Spleen (tissue), 7 donors: ENCODE results near the gene ELFN1.

Experiments
- POLR2A ChIP-seq, 3 donors: fragments of 450-650 bp; IDR thresholded peaks; one replicate each; pipeline ENCODE4 v1.5.1; 2017; ENCODE audit warnings: antibody characterized with exemption in 3 of 3, mild to moderate bottlenecking in 1 of 3
- TF ChIP-seq, protein P1 (sequence below), 11 experiments: fragments of 200-600 bp in 7 of 11; fragments of 450-650 bp in 4 of 11; sonication (generic) in 4 of 11; IDR thresholded peaks in 8 of 11; conservative IDR thresholded peaks in 3 of 11; 1 replicate in 7 of 11; 2 replicates in 4 of 11; pipeline versions ENCODE4 v1.4.0 to v1.8.0; 2016 to 2021; ENCODE audit warnings: antibody characterized with exemption in 11 of 11, inconsistent platforms in 4 of 11, mild to moderate bottlenecking in 1 of 11
- donor health status: DM: no; HTN: no; CAD: no; lungs with moderate emphysema.
- donor health status: DM: no; HTN: no; CAD: no.
- donor health status: DM: no; HTN: no; CAD: no.

GRCh38 chr7:1646957-1647891 lies 22.9 kb upstream of the ELFN1 start:
- TF ChIP-seq POLR2A (IDR thresholded peaks at IDR 0.05), result no peak
- TF ChIP-seq, protein P1, sequence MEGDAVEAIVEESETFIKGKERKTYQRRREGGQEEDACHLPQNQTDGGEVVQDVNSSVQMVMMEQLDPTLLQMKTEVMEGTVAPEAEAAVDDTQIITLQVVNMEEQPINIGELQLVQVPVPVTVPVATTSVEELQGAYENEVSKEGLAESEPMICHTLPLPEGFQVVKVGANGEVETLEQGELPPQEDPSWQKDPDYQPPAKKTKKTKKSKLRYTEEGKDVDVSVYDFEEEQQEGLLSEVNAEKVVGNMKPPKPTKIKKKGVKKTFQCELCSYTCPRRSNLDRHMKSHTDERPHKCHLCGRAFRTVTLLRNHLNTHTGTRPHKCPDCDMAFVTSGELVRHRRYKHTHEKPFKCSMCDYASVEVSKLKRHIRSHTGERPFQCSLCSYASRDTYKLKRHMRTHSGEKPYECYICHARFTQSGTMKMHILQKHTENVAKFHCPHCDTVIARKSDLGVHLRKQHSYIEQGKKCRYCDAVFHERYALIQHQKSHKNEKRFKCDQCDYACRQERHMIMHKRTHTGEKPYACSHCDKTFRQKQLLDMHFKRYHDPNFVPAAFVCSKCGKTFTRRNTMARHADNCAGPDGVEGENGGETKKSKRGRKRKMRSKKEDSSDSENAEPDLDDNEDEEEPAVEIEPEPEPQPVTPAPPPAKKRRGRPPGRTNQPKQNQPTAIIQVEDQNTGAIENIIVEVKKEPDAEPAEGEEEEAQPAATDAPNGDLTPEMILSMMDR (IDR thresholded peaks at IDR 0.05 in 8 of 11, conservative IDR thresholded peaks at IDR 0.05 in 3 of 11), result no peak
